ENCODE data around the gene ZNF670. TPM values are rescaled to one million over a fixed set of nuclear protein-coding genes. Genes with fewer than 3 reads are reported as not detected.
"Not testable (repeated sequence)": the region's sequence is repeated elsewhere in the genome, so short reads cannot be mapped to it uniquely, and the experiment has no call there.

ZNF670 gene
- total RNA-seq, 1 experiment from 2014 or later: 6.5 TPM

DNA sequence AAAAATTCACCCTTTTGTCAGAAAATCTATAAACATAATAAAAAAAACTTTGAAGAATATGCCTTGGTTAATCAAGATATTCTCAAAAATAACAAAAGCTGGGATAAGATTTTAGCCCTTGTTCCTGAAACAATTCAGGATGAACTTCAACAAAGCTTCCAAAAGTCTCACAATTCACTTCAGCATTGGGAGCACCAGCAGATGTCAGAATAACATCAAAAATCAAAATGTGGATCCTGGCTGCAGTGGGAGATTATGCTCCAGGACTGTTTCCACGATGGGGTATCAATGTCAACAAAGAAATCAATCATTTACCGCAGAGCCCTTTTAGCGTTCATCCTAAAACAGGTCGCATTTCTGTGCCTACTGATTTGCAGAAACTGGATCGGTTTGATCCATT, 35.2 kb downstream of the ZNF670 start:
- no peak for DNase-seq (ENCODE audit: low read depth)

DNA sequence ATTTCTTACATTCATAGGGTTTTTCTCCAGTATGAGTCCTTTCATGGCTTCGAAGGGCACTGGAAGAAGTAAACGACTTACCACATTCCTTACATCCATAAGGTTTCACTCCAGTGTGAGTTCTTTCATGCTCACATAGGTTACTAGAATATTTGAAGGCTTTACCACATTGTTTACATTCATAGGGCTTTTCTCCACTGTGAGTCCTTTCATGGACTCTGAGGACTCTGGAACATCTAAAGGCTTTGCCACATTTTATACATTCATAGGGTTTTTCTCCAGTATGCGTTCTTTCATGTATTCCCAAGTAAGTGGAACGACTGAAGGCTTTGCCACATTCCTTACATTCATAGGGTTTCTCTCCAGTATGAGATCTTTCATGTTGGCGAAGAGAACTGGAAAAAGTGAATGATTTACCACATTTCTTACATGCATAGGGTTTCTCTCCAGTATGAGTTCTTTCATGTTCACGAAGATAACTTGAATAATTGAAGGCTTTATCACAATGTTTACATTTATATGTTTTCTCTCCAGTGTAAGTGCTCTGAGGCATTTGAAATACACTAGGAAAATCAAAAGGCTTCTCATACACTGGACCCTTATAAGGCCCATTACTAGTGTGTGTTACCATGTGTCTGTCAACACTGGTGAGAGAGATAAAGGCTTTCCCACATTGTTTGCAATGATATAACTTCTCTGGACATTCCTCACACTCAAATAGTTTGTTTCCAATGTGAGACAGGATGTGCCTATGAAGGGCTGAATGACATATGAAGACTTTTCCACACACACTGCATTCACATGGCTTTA, 40.9 kb downstream of the ZNF670 start:
- DNase-seq (ENCODE audit: low read depth): no peak

DNA sequence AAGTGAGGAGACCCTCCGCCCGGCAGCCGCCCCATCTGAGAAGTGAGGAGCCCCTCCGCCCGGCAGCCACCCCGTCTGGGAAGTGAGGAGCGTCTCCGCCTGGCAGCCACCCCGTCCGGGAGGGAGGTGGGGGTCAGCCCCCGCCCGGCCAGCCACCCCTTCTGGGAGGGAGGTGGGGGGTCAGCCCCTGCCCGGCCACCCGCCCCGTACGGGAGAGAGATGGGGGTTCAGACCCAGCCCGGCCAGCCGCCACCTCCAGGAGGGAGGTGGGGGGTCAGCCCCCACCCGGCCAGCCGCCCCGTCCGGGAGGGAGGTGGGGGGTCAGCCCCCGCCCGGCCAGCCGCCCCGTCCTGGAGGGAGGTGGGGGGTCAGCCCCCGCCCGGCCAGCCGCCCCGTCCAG, 46.3 kb downstream of the ZNF670 start:
- not testable (repeated sequence) for DNase-seq (ENCODE audit: low read depth)

Other genes with a start within 250 kb of the ZNF670 start
- 41.2 and 42.8 TPM in 2 replicates for gene AHCTF1, start 146.9 kb downstream of the ZNF670 start, total RNA-seq (2014; rRNA removed)
- 4.1 and 5.8 TPM in 2 replicates for gene ZNF695, start 70.8 kb downstream of the ZNF670 start, total RNA-seq (2014; rRNA removed)
- gene ZNF669, start 25.5 kb upstream of the ZNF670 start, total RNA-seq (2014; rRNA removed): 11.5 and 12.0 TPM in 2 replicates
- 19.3 and 19.9 TPM in 2 replicates for gene ZNF124, start 93.2 kb upstream of the ZNF670 start, total RNA-seq (2014; rRNA removed)
- not detected in 2 replicates for gene VN1R5, start 177.3 kb upstream of the ZNF670 start, total RNA-seq (2014; rRNA removed)